WTC11 (cell line): Measurements from ENCODE around the gene CSF2. TPM values are rescaled to one million over a fixed set of nuclear protein-coding genes. Genes with fewer than 3 reads are reported as not detected.

Source experiments
- ATAC-seq: fragments of 200-7000 bp; cut with Tn5 transposase; 2 replicates; pipeline ENCODE4 v1.10.0; 2021; ENCODE audit warnings: mild to moderate bottlenecking, moderate library complexity
- CTCF ChIA-PET: fragments of 300-600 bp; sonication (Branson Sonifier 250); formaldehyde crosslinking; loops from one replicate; lab custom pipeline; 2021; ENCODE audit warnings: antibody characterized with exemption; lab: Charles Lee
- POLR2A ChIA-PET: fragments of 350-600 bp; sonication (Branson Sonifier 250); formaldehyde crosslinking; loops from one replicate; lab custom pipeline; 2021; ENCODE audit warnings: antibody characterized with exemption; lab: Charles Lee
- DNase-seq: peaks from one replicate; pipeline ENCODE4 v3.0.0; 2021; ENCODE audit warnings: low spot score
- H3K27ac Mint-ChIP-seq: 2 replicates; pipeline ENCODE4 v1.8.0; 2021; ENCODE audit warnings: mixed read lengths
- H3K27me3 Mint-ChIP-seq: 2 replicates; pipeline ENCODE4 v1.8.0; 2021; ENCODE audit warnings: low read depth, mild to moderate bottlenecking, moderate library complexity, mixed read lengths
- H3K36me3 Mint-ChIP-seq: 2 replicates; pipeline ENCODE4 v1.8.0; 2021; ENCODE audit warnings: mixed read lengths
- H3K4me1 Mint-ChIP-seq: 2 replicates; pipeline ENCODE4 v1.8.0; 2022; ENCODE audit warnings: mixed read lengths
- H3K4me3 Mint-ChIP-seq: 2 replicates; pipeline ENCODE4 v1.8.0; 2021; ENCODE audit warnings: mild to moderate bottlenecking, moderate library complexity, mixed read lengths
- H3K9me3 Mint-ChIP-seq: 2 replicates; pipeline ENCODE4 v1.8.0; 2021; ENCODE audit warnings: mixed read lengths
- CREB1 ChIP-seq: sonication (generic); formaldehyde crosslinking; IDR thresholded peaks from 2 replicates; pipeline ENCODE4 v1.8.0; 2023; ENCODE audit warnings: mild to moderate bottlenecking, missing genetic modification reagents
- ETV6 ChIP-seq: sonication (generic); formaldehyde crosslinking; IDR thresholded peaks from 2 replicates; pipeline ENCODE4 v1.8.1; 2022; ENCODE audit warnings: mild to moderate bottlenecking, missing genetic modification reagents
- FOXJ3 ChIP-seq: sonication (generic); formaldehyde crosslinking; IDR thresholded peaks from 2 replicates; pipeline ENCODE4 v1.9.0; 2021; ENCODE audit warnings: missing genetic modification reagents, mild to moderate bottlenecking, borderline replicate concordance
- JUN ChIP-seq: sonication (generic); formaldehyde crosslinking; IDR thresholded peaks from 2 replicates; pipeline ENCODE4 v1.8.0; 2023; ENCODE audit warnings: mild to moderate bottlenecking, missing genetic modification reagents
- NFE2L1 ChIP-seq: sonication (generic); formaldehyde crosslinking; IDR thresholded peaks from 2 replicates; pipeline ENCODE4 v1.8.1; 2023; ENCODE audit warnings: missing genetic modification reagents
- NR1H2 ChIP-seq: sonication (generic); formaldehyde crosslinking; IDR thresholded peaks from 2 replicates; pipeline ENCODE4 v1.9.0; 2021; ENCODE audit warnings: mild to moderate bottlenecking, moderate library complexity, missing genetic modification reagents
- RORB ChIP-seq: fragments of 250-450 bp; sonication (Bioruptor Pico); IDR thresholded peaks from 2 replicates; pipeline ENCODE4 v1.9.0; 2021; ENCODE audit warnings: mild to moderate bottlenecking
- TEAD4 ChIP-seq: sonication (generic); formaldehyde crosslinking; IDR thresholded peaks from 2 replicates; pipeline ENCODE4 v1.8.0; 2022; ENCODE audit warnings: mild to moderate bottlenecking, missing genetic modification reagents
- ZNF219 ChIP-seq: sonication (generic); formaldehyde crosslinking; IDR thresholded peaks from 2 replicates; pipeline ENCODE4 v1.8.0; 2023; ENCODE audit warnings: missing genetic modification reagents, mild to moderate bottlenecking, borderline replicate concordance
- ZNF232 ChIP-seq: sonication (generic); formaldehyde crosslinking; IDR thresholded peaks from 2 replicates; pipeline ENCODE4 v1.8.0; 2022; ENCODE audit warnings: mild to moderate bottlenecking, missing genetic modification reagents
- ZNF317 ChIP-seq: sonication (generic); formaldehyde crosslinking; IDR thresholded peaks from 2 replicates; pipeline ENCODE4 v1.8.1; 2023; ENCODE audit warnings: low read depth, mild to moderate bottlenecking, moderate library complexity, missing genetic modification reagents, borderline replicate concordance
- ZNF423 ChIP-seq: fragments of 250-450 bp; sonication (Bioruptor Pico); IDR thresholded peaks from 2 replicates; pipeline ENCODE4 v2.1.2; 2022; ENCODE audit warnings: mild to moderate bottlenecking, moderate library complexity
- total RNA-seq: library from RNA; stranded (reverse); gene quantifications from 3 replicates; pipeline ENCODE4 v1.2.3, GENCODE V29; 2021
- TF ChIP-seq, protein P1 (sequence below): fragments of 250-450 bp; sonication (Bioruptor Pico); IDR thresholded peaks from 2 replicates; pipeline ENCODE4 v1.9.0; 2021; ENCODE audit warnings: mild to moderate bottlenecking, borderline replicate concordance
- TF ChIP-seq, protein P2 (sequence below): sonication (generic); formaldehyde crosslinking; conservative IDR thresholded peaks from 2 replicates; pipeline ENCODE4 v1.8.1; 2023; ENCODE audit warnings: mild to moderate bottlenecking, low read depth, missing genetic modification reagents, moderate library complexity
- TF ChIP-seq, protein P3 (sequence below): sonication (generic); formaldehyde crosslinking; IDR thresholded peaks from 2 replicates; pipeline ENCODE4 v1.8.0; 2022; ENCODE audit warnings: missing genetic modification reagents
- TF ChIP-seq, protein P4 (sequence below): sonication (generic); formaldehyde crosslinking; IDR thresholded peaks from 2 replicates; pipeline ENCODE4 v1.8.1; 2023; ENCODE audit warnings: mild to moderate bottlenecking, missing genetic modification reagents
- TF ChIP-seq, protein P5 (sequence below): sonication (generic); formaldehyde crosslinking; conservative IDR thresholded peaks from 2 replicates; pipeline ENCODE4 v1.8.1; 2022; ENCODE audit warnings: mild to moderate bottlenecking, missing genetic modification reagents

CSF2 gene
- total RNA-seq, 1 experiment from 2014 or later, result not detected

DNA sequence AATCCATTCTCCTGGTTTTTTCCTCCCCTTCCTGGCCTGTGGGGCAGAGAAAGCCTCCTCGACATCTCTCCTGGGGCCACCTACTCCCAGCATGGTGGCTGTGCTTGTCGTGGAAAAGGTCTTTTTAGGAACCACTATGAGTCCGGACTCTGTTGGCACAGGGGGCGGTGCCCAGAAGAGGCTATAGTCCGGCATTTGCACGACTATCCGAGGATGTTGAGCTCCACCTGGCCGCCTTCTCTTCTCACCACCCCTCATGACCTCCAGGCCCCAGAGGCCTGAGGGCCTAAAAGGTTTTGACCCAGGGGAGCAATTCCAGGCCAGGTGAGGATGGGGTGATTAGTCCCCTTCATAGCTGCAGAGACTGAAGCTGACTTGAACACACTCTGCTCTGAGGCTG lies 14.1 kb downstream of the CSF2 start (continued):
- TF ChIP-seq, protein P1, sequence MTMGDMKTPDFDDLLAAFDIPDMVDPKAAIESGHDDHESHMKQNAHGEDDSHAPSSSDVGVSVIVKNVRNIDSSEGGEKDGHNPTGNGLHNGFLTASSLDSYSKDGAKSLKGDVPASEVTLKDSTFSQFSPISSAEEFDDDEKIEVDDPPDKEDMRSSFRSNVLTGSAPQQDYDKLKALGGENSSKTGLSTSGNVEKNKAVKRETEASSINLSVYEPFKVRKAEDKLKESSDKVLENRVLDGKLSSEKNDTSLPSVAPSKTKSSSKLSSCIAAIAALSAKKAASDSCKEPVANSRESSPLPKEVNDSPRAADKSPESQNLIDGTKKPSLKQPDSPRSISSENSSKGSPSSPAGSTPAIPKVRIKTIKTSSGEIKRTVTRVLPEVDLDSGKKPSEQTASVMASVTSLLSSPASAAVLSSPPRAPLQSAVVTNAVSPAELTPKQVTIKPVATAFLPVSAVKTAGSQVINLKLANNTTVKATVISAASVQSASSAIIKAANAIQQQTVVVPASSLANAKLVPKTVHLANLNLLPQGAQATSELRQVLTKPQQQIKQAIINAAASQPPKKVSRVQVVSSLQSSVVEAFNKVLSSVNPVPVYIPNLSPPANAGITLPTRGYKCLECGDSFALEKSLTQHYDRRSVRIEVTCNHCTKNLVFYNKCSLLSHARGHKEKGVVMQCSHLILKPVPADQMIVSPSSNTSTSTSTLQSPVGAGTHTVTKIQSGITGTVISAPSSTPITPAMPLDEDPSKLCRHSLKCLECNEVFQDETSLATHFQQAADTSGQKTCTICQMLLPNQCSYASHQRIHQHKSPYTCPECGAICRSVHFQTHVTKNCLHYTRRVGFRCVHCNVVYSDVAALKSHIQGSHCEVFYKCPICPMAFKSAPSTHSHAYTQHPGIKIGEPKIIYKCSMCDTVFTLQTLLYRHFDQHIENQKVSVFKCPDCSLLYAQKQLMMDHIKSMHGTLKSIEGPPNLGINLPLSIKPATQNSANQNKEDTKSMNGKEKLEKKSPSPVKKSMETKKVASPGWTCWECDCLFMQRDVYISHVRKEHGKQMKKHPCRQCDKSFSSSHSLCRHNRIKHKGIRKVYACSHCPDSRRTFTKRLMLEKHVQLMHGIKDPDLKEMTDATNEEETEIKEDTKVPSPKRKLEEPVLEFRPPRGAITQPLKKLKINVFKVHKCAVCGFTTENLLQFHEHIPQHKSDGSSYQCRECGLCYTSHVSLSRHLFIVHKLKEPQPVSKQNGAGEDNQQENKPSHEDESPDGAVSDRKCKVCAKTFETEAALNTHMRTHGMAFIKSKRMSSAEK (CRISPR knock-in tag), result no peak

DNA sequence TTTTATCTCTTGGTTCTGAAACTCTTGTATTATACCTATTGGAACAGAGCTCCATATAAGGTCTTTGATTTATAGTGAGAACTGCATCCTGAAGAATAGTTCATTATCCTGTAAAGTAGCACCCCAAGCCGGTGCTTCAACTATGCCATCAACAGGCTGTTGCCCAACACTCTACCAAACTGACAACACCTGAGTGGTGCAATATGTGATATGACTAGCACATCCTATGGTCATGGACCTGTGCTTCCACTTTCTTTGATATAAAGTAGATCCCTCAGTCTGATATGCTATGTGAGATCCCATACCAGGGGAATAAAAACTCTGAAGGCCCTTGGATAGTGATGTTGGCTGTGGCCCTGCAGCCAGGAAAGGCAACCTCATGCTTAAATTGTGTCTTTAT lies 15.8 kb downstream of the CSF2 start:
- Mint-ChIP-seq H3K27me3 (no peaks in the 10 kb centered on the region; the same call in 1 of the 2 replicates), H3K4me3 (no peak overlapping the region), H3K4me1 (no peaks in the 10 kb centered on the region), H3K36me3 (no peaks in the 10 kb centered on the region), H3K9me3 (no peaks in the 10 kb centered on the region), H3K27ac (no peak overlapping the region)
- CTCF ChIA-PET, result no interaction called here
- POLR2A ChIA-PET, result no interaction called here
- DNase-seq (no peak), ATAC-seq (no peak)
- no peak for TF ChIP-seq NR1H2 (CRISPR knock-in tag)
- no peak for TF ChIP-seq FOXJ3
- TF ChIP-seq CREB1 (CRISPR knock-in tag), result no peak
- TF ChIP-seq TEAD4 (CRISPR knock-in tag), result no peak
- no peak for TF ChIP-seq ZNF219 (CRISPR knock-in tag)
- TF ChIP-seq ZNF232, result no peak
- no peak for TF ChIP-seq ZNF317
- TF ChIP-seq ETV6, result no peak
- TF ChIP-seq, protein P2, sequence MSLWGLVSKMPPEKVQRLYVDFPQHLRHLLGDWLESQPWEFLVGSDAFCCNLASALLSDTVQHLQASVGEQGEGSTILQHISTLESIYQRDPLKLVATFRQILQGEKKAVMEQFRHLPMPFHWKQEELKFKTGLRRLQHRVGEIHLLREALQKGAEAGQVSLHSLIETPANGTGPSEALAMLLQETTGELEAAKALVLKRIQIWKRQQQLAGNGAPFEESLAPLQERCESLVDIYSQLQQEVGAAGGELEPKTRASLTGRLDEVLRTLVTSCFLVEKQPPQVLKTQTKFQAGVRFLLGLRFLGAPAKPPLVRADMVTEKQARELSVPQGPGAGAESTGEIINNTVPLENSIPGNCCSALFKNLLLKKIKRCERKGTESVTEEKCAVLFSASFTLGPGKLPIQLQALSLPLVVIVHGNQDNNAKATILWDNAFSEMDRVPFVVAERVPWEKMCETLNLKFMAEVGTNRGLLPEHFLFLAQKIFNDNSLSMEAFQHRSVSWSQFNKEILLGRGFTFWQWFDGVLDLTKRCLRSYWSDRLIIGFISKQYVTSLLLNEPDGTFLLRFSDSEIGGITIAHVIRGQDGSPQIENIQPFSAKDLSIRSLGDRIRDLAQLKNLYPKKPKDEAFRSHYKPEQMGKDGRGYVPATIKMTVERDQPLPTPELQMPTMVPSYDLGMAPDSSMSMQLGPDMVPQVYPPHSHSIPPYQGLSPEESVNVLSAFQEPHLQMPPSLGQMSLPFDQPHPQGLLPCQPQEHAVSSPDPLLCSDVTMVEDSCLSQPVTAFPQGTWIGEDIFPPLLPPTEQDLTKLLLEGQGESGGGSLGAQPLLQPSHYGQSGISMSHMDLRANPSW (CRISPR knock-in tag), result no peak
- no peak for TF ChIP-seq NFE2L1 (CRISPR knock-in tag)
- TF ChIP-seq, protein P3, sequence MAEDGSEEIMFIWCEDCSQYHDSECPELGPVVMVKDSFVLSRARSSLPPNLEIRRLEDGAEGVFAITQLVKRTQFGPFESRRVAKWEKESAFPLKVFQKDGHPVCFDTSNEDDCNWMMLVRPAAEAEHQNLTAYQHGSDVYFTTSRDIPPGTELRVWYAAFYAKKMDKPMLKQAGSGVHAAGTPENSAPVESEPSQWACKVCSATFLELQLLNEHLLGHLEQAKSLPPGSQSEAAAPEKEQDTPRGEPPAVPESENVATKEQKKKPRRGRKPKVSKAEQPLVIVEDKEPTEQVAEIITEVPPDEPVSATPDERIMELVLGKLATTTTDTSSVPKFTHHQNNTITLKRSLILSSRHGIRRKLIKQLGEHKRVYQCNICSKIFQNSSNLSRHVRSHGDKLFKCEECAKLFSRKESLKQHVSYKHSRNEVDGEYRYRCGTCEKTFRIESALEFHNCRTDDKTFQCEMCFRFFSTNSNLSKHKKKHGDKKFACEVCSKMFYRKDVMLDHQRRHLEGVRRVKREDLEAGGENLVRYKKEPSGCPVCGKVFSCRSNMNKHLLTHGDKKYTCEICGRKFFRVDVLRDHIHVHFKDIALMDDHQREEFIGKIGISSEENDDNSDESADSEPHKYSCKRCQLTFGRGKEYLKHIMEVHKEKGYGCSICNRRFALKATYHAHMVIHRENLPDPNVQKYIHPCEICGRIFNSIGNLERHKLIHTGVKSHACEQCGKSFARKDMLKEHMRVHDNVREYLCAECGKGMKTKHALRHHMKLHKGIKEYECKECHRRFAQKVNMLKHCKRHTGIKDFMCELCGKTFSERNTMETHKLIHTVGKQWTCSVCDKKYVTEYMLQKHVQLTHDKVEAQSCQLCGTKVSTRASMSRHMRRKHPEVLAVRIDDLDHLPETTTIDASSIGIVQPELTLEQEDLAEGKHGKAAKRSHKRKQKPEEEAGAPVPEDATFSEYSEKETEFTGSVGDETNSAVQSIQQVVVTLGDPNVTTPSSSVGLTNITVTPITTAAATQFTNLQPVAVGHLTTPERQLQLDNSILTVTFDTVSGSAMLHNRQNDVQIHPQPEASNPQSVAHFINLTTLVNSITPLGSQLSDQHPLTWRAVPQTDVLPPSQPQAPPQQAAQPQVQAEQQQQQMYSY, result no peak
- TF ChIP-seq, protein P4, sequence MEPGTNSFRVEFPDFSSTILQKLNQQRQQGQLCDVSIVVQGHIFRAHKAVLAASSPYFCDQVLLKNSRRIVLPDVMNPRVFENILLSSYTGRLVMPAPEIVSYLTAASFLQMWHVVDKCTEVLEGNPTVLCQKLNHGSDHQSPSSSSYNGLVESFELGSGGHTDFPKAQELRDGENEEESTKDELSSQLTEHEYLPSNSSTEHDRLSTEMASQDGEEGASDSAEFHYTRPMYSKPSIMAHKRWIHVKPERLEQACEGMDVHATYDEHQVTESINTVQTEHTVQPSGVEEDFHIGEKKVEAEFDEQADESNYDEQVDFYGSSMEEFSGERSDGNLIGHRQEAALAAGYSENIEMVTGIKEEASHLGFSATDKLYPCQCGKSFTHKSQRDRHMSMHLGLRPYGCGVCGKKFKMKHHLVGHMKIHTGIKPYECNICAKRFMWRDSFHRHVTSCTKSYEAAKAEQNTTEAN (CRISPR knock-in tag), result no peak
- no peak for TF ChIP-seq JUN (CRISPR knock-in tag)
- TF ChIP-seq, protein P5, sequence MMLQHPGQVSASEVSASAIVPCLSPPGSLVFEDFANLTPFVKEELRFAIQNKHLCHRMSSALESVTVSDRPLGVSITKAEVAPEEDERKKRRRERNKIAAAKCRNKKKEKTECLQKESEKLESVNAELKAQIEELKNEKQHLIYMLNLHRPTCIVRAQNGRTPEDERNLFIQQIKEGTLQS (CRISPR knock-in tag), result no peak
- TF ChIP-seq RORB, result no peak
- no peak for TF ChIP-seq ZNF423
